PC-9 (cell line): ENCODE results near the gene MAP2K4. TPM values are rescaled to one million over a fixed set of nuclear protein-coding genes. Genes with fewer than 3 reads are reported as not detected.

Experiments used
- BruUV-seq: library from RNA; stranded (reverse); fragments of 400-500 nt; replicated peaks from 2 replicates; lab custom pipeline; 2021; lab: Mats Ljungman, UMichigan
- CTCF ChIA-PET: fragments of 300-600 bp; sonication (Branson Sonifier 250); formaldehyde crosslinking; loops from one replicate; lab custom pipeline; 2022; ENCODE audit warnings: antibody characterized with exemption; lab: Charles Lee
- POLR2A ChIA-PET: fragments of 300-600 bp; sonication (Branson Sonifier 250); formaldehyde crosslinking; loops from one replicate; lab custom pipeline; 2022; ENCODE audit warnings: antibody characterized with exemption; ENCODE audit not compliant: unreplicated experiment; lab: Charles Lee
- DNase-seq, 2 experiments: peaks; one replicate each; pipeline versions ENCODE4 v3.0.0 to v3.0.0-alpha.2; 2015 to 2022; ENCODE audit warnings: mixed read lengths in 1 of 2
- H2AFZ ChIP-seq: fragments of 200-600 bp; sonication (generic); 2 replicates; pipeline ENCODE4 v1.8.1; 2017; ENCODE audit warnings: antibody characterized with exemption
- H3F3A ChIP-seq: fragments of 200-600 bp; sonication (generic); 2 replicates; pipeline ENCODE4 v1.8.1; 2017; ENCODE audit warnings: antibody characterized with exemption, mild to moderate bottlenecking, low read depth; ENCODE audit not compliant: insufficient read depth
- H3K27ac ChIP-seq: fragments of 200-600 bp; sonication (generic); 2 replicates; pipeline ENCODE4 v1.6.1; 2016; ENCODE audit warnings: mixed run types
- H3K27me3 ChIP-seq: fragments of 200-600 bp; sonication (generic); 2 replicates; pipeline ENCODE4 v1.6.1; 2016; ENCODE audit warnings: low read depth, mixed run types; ENCODE audit not compliant: insufficient read depth
- H3K36me3 ChIP-seq: fragments of 200-600 bp; sonication (generic); 2 replicates; pipeline ENCODE4 v1.6.1; 2016; ENCODE audit warnings: low read depth, mixed run types
- H3K4me1 ChIP-seq: fragments of 200-600 bp; sonication (generic); replicated peaks from 2 replicates; pipeline ENCODE4 v1.6.1; 2016; ENCODE audit warnings: mixed run types; ENCODE audit not compliant: insufficient read depth
- H3K4me2 ChIP-seq: fragments of 200-600 bp; sonication (generic); 2 replicates; pipeline ENCODE4 v1.6.1; 2017; ENCODE audit warnings: mixed run types
- H3K4me3 ChIP-seq: fragments of 200-600 bp; sonication (generic); 2 replicates; pipeline ENCODE4 v1.6.1; 2016; ENCODE audit warnings: mixed run types
- H3K79me2 ChIP-seq: fragments of 200-600 bp; sonication (generic); 2 replicates; pipeline ENCODE4 v1.6.1; 2017; ENCODE audit warnings: low read depth, mixed run types
- H3K9me2 ChIP-seq: fragments of 200-600 bp; sonication (generic); 2 replicates; pipeline ENCODE4 v1.8.1; 2017; ENCODE audit warnings: mild to moderate bottlenecking; ENCODE audit not compliant: insufficient read depth
- H3K9me3 ChIP-seq: fragments of 200-600 bp; sonication (generic); 2 replicates; pipeline ENCODE4 v1.8.1; 2016; ENCODE audit warnings: low read depth; ENCODE audit not compliant: insufficient read depth
- H4K20me1 ChIP-seq: fragments of 200-600 bp; sonication (generic); 2 replicates; pipeline ENCODE4 v1.8.1; 2017; ENCODE audit not compliant: insufficient read depth
- EZH2 ChIP-seq: fragments of 200-600 bp; sonication (generic); IDR thresholded peaks from 2 replicates; pipeline ENCODE4 v1.8.0; 2017; ENCODE audit warnings: antibody characterized with exemption, low read depth
- intact Hi-C: fragments of 100-400 bp; cut with micrococcal nuclease; formaldehyde crosslinking; loops from one replicate; pipeline ENCODE4 v1.10.0; 2022; ENCODE audit not compliant: unreplicated experiment
- total RNA-seq: library from RNA; stranded (reverse); gene quantifications from 2 replicates; pipeline ENCODE4 v1.2.3, GENCODE V29; 2021
- TF ChIP-seq, protein P1 (sequence below): fragments of 200-600 bp; sonication (generic); conservative IDR thresholded peaks from 2 replicates; pipeline ENCODE4 v1.6.1; 2017; ENCODE audit warnings: mixed run types, antibody characterized with exemption, mild to moderate bottlenecking, moderate library complexity

Gene MAP2K4
- total RNA-seq, 1 experiment from 2014 or later: 44.3 TPM

- TF ChIP-seq, protein P1, sequence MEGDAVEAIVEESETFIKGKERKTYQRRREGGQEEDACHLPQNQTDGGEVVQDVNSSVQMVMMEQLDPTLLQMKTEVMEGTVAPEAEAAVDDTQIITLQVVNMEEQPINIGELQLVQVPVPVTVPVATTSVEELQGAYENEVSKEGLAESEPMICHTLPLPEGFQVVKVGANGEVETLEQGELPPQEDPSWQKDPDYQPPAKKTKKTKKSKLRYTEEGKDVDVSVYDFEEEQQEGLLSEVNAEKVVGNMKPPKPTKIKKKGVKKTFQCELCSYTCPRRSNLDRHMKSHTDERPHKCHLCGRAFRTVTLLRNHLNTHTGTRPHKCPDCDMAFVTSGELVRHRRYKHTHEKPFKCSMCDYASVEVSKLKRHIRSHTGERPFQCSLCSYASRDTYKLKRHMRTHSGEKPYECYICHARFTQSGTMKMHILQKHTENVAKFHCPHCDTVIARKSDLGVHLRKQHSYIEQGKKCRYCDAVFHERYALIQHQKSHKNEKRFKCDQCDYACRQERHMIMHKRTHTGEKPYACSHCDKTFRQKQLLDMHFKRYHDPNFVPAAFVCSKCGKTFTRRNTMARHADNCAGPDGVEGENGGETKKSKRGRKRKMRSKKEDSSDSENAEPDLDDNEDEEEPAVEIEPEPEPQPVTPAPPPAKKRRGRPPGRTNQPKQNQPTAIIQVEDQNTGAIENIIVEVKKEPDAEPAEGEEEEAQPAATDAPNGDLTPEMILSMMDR: no peak; the same call in 1 of the 2 replicates
- no peak for TF ChIP-seq EZH2
- no peak overlapping the region for H3K4me2 ChIP-seq
- BruUV-seq: no TSS peak
- no peaks in the 10 kb centered on the region for H3K79me2 ChIP-seq
- intact Hi-C loops: loop anchor here (10.0 kb wide), 2 partner anchors 1106 to 1246 kb away; partner anchors contain the start of gene TMEM220
- H3K4me3 ChIP-seq: no peak overlapping the region
- H3K9me2 ChIP-seq: no peaks in the 10 kb centered on the region
- no peak overlapping the region for H3K27ac ChIP-seq
- H3K36me3 ChIP-seq: no peaks in the 10 kb centered on the region
- DNase-seq: no peak
- H3F3A ChIP-seq: no peaks in the 10 kb centered on the region
- ChIA-PET CTCF (interaction anchor here (0.6 kb wide), 1 partner anchor 1156 kb away, joined by 3 read pairs; no protein-coding TSS in a partner anchor), POLR2A (no interaction called here)
- no peak overlapping the region for H2AFZ ChIP-seq
- H3K4me1 ChIP-seq: no peaks in the 10 kb centered on the region
- H3K27me3 ChIP-seq: no peaks in the 10 kb centered on the region
- H4K20me1 ChIP-seq: no peaks in the 10 kb centered on the region
- no peaks in the 10 kb centered on the region for H3K9me3 ChIP-seq
Measured at GRCh38 chr17:11980813-11981212, 39.9 kb upstream of the MAP2K4 start.

- POLR2A ChIA-PET: interaction anchor here (0.5 kb wide), 1 partner anchor 1489 kb away, joined by 5 read pairs; no protein-coding TSS in a partner anchor
Measured at GRCh38 chr17:11981862-11982261, 38.8 kb upstream of the MAP2K4 start.

GRCh38 chr17:11986179-11986941 lies 34.3 kb upstream of the MAP2K4 start:
- no peaks in the 10 kb centered on the region for H3K4me1 ChIP-seq
- POLR2A ChIA-PET: no interaction called here
- CTCF ChIA-PET: interaction anchor here (1.5 kb wide), 1 partner anchor 11 kb away, joined by 4 read pairs; the partner anchor contains the start of gene ZNF18
- H4K20me1 ChIP-seq: no peaks in the 10 kb centered on the region
- H3K4me3 ChIP-seq: no peak overlapping the region
- H3K9me2 ChIP-seq: no peaks in the 10 kb centered on the region
- H3K36me3 ChIP-seq: no peaks in the 10 kb centered on the region
- no peak overlapping the region for H2AFZ ChIP-seq
- no peak overlapping the region for H3K27ac ChIP-seq
- H3K9me3 ChIP-seq: no peaks in the 10 kb centered on the region
- H3F3A ChIP-seq: no peaks in the 10 kb centered on the region
- H3K27me3 ChIP-seq: no peaks in the 10 kb centered on the region
- DNase-seq: no peak
- no peak overlapping the region for H3K4me2 ChIP-seq
- intact Hi-C loops: loop anchor here (10.0 kb wide), 2 partner anchors 1112 to 1252 kb away; partner anchors contain the start of gene TMEM220
- BruUV-seq: no TSS peak
- TF ChIP-seq, protein P1: no peak
- no peak for TF ChIP-seq EZH2
- no peaks in the 10 kb centered on the region for H3K79me2 ChIP-seq

More at GRCh38 chr17:11981862-11982261, 38.8 kb upstream of the MAP2K4 start:
- H3K27ac ChIP-seq: no peak overlapping the region
- H3K27me3 ChIP-seq: no peaks in the 10 kb centered on the region
- H3K9me2 ChIP-seq: no peaks in the 10 kb centered on the region
- no peaks in the 10 kb centered on the region for H3K9me3 ChIP-seq
- intact Hi-C loops: loop anchor here (10.0 kb wide), 2 partner anchors 1107 to 1247 kb away; partner anchors contain the start of gene TMEM220
- no peaks in the 10 kb centered on the region for H3K4me1 ChIP-seq
- TF ChIP-seq, protein P1: no peak
- no peak for TF ChIP-seq EZH2
- no peaks in the 10 kb centered on the region for H3F3A ChIP-seq
- no peaks in the 10 kb centered on the region for H3K36me3 ChIP-seq
- CTCF ChIA-PET: no interaction called here
- H3K79me2 ChIP-seq: no peaks in the 10 kb centered on the region
- no peak overlapping the region for H3K4me2 ChIP-seq
- BruUV-seq: no TSS peak
- no peak overlapping the region for H3K4me3 ChIP-seq
- no peak overlapping the region for H2AFZ ChIP-seq
- H4K20me1 ChIP-seq: no peaks in the 10 kb centered on the region
- DNase-seq: no peak
